PC-3 (cell line): ENCODE results near the gene PPP6R1. TPM values are rescaled to one million over a fixed set of nuclear protein-coding genes. Genes with fewer than 3 reads are reported as not detected.

Source experiments
- ATAC-seq: fragments of 200-7000 bp; cut with Tn5 transposase; 2 replicates; pipeline ENCODE4 v1.9.1; 2020; ENCODE audit warnings: mild to moderate bottlenecking, moderate library complexity
- BruUV-seq: library from RNA; stranded (reverse); fragments of 400-500 nt; replicated peaks from 2 replicates; lab custom pipeline; 2021; lab: Mats Ljungman, UMichigan
- CTCF ChIA-PET: fragments of 300-600 bp; sonication (Branson Sonifier 250); formaldehyde crosslinking; loops from one replicate; lab custom pipeline; 2022; ENCODE audit warnings: antibody characterized with exemption; lab: Charles Lee
- POLR2A ChIA-PET: fragments of 300-600 bp; sonication (Branson Sonifier 250); formaldehyde crosslinking; loops from one replicate; lab custom pipeline; 2022; ENCODE audit warnings: antibody characterized with exemption; ENCODE audit not compliant: unreplicated experiment; lab: Charles Lee
- DNase-seq: peaks from one replicate; pipeline ENCODE4 v3.0.0-alpha.2; 2015
- H2AFZ ChIP-seq: fragments of 300-600 bp; sonication (generic); 2 replicates; pipeline ENCODE4 v1.6.0; 2016; ENCODE audit warnings: antibody characterized with exemption, low read length
- H3F3A ChIP-seq: fragments of 300-600 bp; sonication (generic); one replicate; pipeline ENCODE4 v1.6.0; 2017; ENCODE audit warnings: antibody characterized with exemption, low read length, control low read depth, mild to moderate bottlenecking; ENCODE audit not compliant: unreplicated experiment
- H3K27ac ChIP-seq: fragments of 300-600 bp; sonication (generic); 2 replicates; pipeline ENCODE4 v1.5.1; 2016; ENCODE audit warnings: mild to moderate bottlenecking, low read length
- H3K27me3 ChIP-seq: fragments of 300-600 bp; sonication (generic); 2 replicates; pipeline ENCODE4 v1.6.1; 2016; ENCODE audit warnings: low read length, mixed read lengths
- H3K36me3 ChIP-seq: fragments of 300-600 bp; sonication (generic); 2 replicates; pipeline ENCODE4 v1.6.1; 2016; ENCODE audit warnings: low read depth, mixed run types, low read length, mixed read lengths
- H3K4me1 ChIP-seq: fragments of 300-600 bp; sonication (generic); 2 replicates; pipeline ENCODE4 v1.5.1; 2016; ENCODE audit warnings: low read length; ENCODE audit not compliant: insufficient read depth
- H3K4me2 ChIP-seq: fragments of 300-600 bp; sonication (generic); 2 replicates; pipeline ENCODE4 v1.6.0; 2016; ENCODE audit warnings: low read length
- H3K4me3 ChIP-seq: fragments of 300-600 bp; sonication (generic); 2 replicates; pipeline ENCODE4 v1.5.1; 2016; ENCODE audit warnings: mild to moderate bottlenecking, low read length, mixed read lengths
- H3K79me2 ChIP-seq: fragments of 300-600 bp; sonication (generic); 2 replicates; pipeline ENCODE4 v1.6.1; 2017; ENCODE audit warnings: low read length, mixed read lengths
- H3K9ac ChIP-seq: fragments of 300-600 bp; sonication (generic); 2 replicates; pipeline ENCODE4 v1.6.0; 2016; ENCODE audit warnings: mild to moderate bottlenecking, low read length
- H3K9me2 ChIP-seq: fragments of 300-600 bp; sonication (generic); replicated peaks from 2 replicates; pipeline ENCODE4 v1.6.1; 2016; ENCODE audit warnings: mixed run types, low read length, mixed read lengths
- H3K9me3 ChIP-seq: fragments of 300-600 bp; sonication (generic); 2 replicates; pipeline ENCODE4 v1.6.1; 2016; ENCODE audit warnings: low read length, mixed read lengths
- H4K20me1 ChIP-seq: fragments of 300-600 bp; sonication (generic); 2 replicates; pipeline ENCODE4 v1.6.1; 2016; ENCODE audit warnings: low read length, mixed read lengths
- CTCF ChIP-seq: fragments of 300-600 bp; sonication (generic); conservative IDR thresholded peaks from 2 replicates; pipeline ENCODE4 v1.5.1; 2017; ENCODE audit warnings: antibody characterized with exemption, low read depth, mild to moderate bottlenecking, low read length
- EZH2 ChIP-seq: fragments of 300-600 bp; sonication (generic); IDR thresholded peaks from one replicate; pipeline ENCODE4 v1.6.1; 2017; ENCODE audit warnings: antibody characterized with exemption, mild to moderate bottlenecking, low read length; ENCODE audit not compliant: unreplicated experiment
- EZH2phosphoT487 ChIP-seq: fragments of 300-600 bp; sonication (generic); IDR thresholded peaks from 2 replicates; pipeline ENCODE4 v1.6.1; 2018; ENCODE audit warnings: mild to moderate bottlenecking, antibody characterized with exemption, low read length, borderline replicate concordance
- intact Hi-C: fragments of 100-400 bp; cut with micrococcal nuclease; formaldehyde crosslinking; loops from 2 replicates; pipeline ENCODE4 v1.9.0; 2023
- total RNA-seq: library from RNA; depleted of rRNA; stranded (reverse); fragments of >200 nt; gene quantifications from 2 replicates; pipeline ENCODE4 v1.2.3, GENCODE V29; 2014

PPP6R1 gene
- total RNA-seq, 1 experiment from 2014 or later = 159 TPM

- CTCF ChIA-PET = no interaction called here
- H3K27ac ChIP-seq = peak overlapping the region; percentile 64
- BruUV-seq = no TSS peak
These were observed 8.4 kb downstream of the PPP6R1 start for GRCh38 chr19:55250262-55251036.

GRCh38 chr19:55249841-55250240, 9.0 kb downstream of the PPP6R1 start:
- H4K20me1 ChIP-seq = peaks cover 74% of the 10 kb centered on the region
- ATAC-seq (no peak), DNase-seq (no peak)
- no peaks in the 10 kb centered on the region for H3K9me3 ChIP-seq
- peaks cover 25% of the 10 kb centered on the region; the same call in 1 of the 2 replicates for H3K36me3 ChIP-seq
- TF ChIP-seq CTCF (no peak), EZH2phosphoT487 (no peak), EZH2 (no peak)
- H3K79me2 ChIP-seq = peaks cover 93% of the 10 kb centered on the region
- H3K27me3 ChIP-seq = no peaks in the 10 kb centered on the region
- ChIA-PET POLR2A (no interaction called here), CTCF (no interaction called here)
- no peaks in the 10 kb centered on the region for H3F3A ChIP-seq
- peaks cover 57% of the 10 kb centered on the region for H3K4me1 ChIP-seq
- intact Hi-C loops = no loop called here
- H3K9me2 ChIP-seq = no peaks in the 10 kb centered on the region
- no peak overlapping the region for H3K4me2 ChIP-seq
- H2AFZ ChIP-seq = no peak overlapping the region
- BruUV-seq = no TSS peak
- no peak overlapping the region for H3K27ac ChIP-seq
- no peak overlapping the region for H3K9ac ChIP-seq
- H3K4me3 ChIP-seq = no peak overlapping the region

More at GRCh38 chr19:55250262-55251036, 8.4 kb downstream of the PPP6R1 start:
- ATAC-seq (no peak), DNase-seq (no peak)
- H3K4me2 ChIP-seq = no peak overlapping the region
- no peak overlapping the region for H3K4me3 ChIP-seq
- no peak overlapping the region for H3K9ac ChIP-seq
- no peaks in the 10 kb centered on the region for H3K9me2 ChIP-seq
- POLR2A ChIA-PET = no interaction called here
- TF ChIP-seq EZH2 = no peak
- TF ChIP-seq EZH2phosphoT487 = no peak
- no peak overlapping the region for H2AFZ ChIP-seq
- H3K27me3 ChIP-seq = no peaks in the 10 kb centered on the region
- H4K20me1 ChIP-seq = peaks cover 76% of the 10 kb centered on the region
- no peaks in the 10 kb centered on the region for H3K9me3 ChIP-seq
- H3K79me2 ChIP-seq = peaks cover 99% of the 10 kb centered on the region
- H3K36me3 ChIP-seq = peaks cover 19% of the 10 kb centered on the region; the same call in 1 of the 2 replicates
- peaks cover 63% of the 10 kb centered on the region for H3K4me1 ChIP-seq
- intact Hi-C loops = no loop called here
- no peaks in the 10 kb centered on the region for H3F3A ChIP-seq

- Histone ChIP-seq H3K9me2 (no peaks in the 10 kb centered on the region), H3K4me2 (no peak overlapping the region), H3K9me3 (no peaks in the 10 kb centered on the region), H3F3A (no peaks in the 10 kb centered on the region), H3K36me3 (peaks cover 36% of the 10 kb centered on the region; the same call in 1 of the 2 replicates), H4K20me1 (peaks cover 65% of the 10 kb centered on the region), H3K9ac (no peak overlapping the region), H3K27ac (peak overlapping the region; percentile 73), H2AFZ (no peak overlapping the region), H3K79me2 (peaks cover 82% of the 10 kb centered on the region), H3K4me1 (peaks cover 46% of the 10 kb centered on the region), H3K4me3 (no peak overlapping the region), H3K27me3 (no peaks in the 10 kb centered on the region)
- TF ChIP-seq EZH2 = no peak
- no TSS peak for BruUV-seq
- DNase-seq (no peak), ATAC-seq (no peak)
- intact Hi-C loops = no loop called here
- POLR2A ChIA-PET = no interaction called here
- CTCF ChIA-PET = no interaction called here
These were observed 10.1 kb downstream of the PPP6R1 start for GRCh38 chr19:55248704-55249103.
